Sigmoid colon (tissue), 7 donors: ENCODE results near the gene KCNIP1. TPM values are rescaled to one million over a fixed set of nuclear protein-coding genes. Genes with fewer than 3 reads are reported as not detected.
A peak's percentile ranks its signal among the peaks of the same experiment; 100 is the strongest.

Experiments
- DNase-seq: peaks from one replicate; pipeline ENCODE4 v3.0.0-alpha.2; 2019
- H3K27ac ChIP-seq, 4 donors: fragments of 200-600 bp; sonication (generic); one replicate each; pipeline ENCODE4 v1.5.1; 2016 to 2019; ENCODE audit warnings: mild to moderate bottlenecking in 1 of 4
- H3K27me3 ChIP-seq, 3 donors: fragments of 200-600 bp; sonication (generic); one replicate each; pipeline ENCODE4 v1.5.1; 2019; ENCODE audit warnings: mild to moderate bottlenecking in 1 of 3
- H3K36me3 ChIP-seq, 4 donors: fragments of 200-600 bp; sonication (generic); one replicate each; pipeline ENCODE4 v1.5.1; 2016 to 2019
- H3K4me1 ChIP-seq, 4 donors: fragments of 200-600 bp; sonication (generic); one replicate each; pipeline ENCODE4 v1.5.1; 2017 to 2019
- H3K4me3 ChIP-seq, 4 donors: fragments of 200-600 bp; sonication (generic); one replicate each; pipeline ENCODE4 v1.5.1; 2017 to 2019; ENCODE audit warnings: mild to moderate bottlenecking in 2 of 4, moderate library complexity in 1 of 4
- H3K9me3 ChIP-seq, 4 donors: fragments of 200-600 bp in 3 of 4; sonication (generic) in 3 of 4; one replicate each; pipeline versions ENCODE4 v1.5.1 to v1.6.1; 2013 to 2019
- CTCF ChIP-seq, 4 experiments: fragments of 450-650 bp in 3 of 4; fragments of 200-600 bp in 1 of 4; IDR thresholded peaks; one replicate each; pipeline ENCODE4 v1.5.1; 2016 to 2019; ENCODE audit warnings: antibody characterized with exemption in 4 of 4, mild to moderate bottlenecking in 3 of 4, moderate library complexity in 2 of 4
- EP300 ChIP-seq, 4 donors: sonication (generic); formaldehyde crosslinking; IDR thresholded peaks; one replicate each; pipeline ENCODE4 v1.6.1; 2017; ENCODE audit warnings: antibody characterized with exemption in 4 of 4
- POLR2A ChIP-seq, 2 donors: fragments of 450-650 bp; IDR thresholded peaks; one replicate each; pipeline ENCODE4 v1.6.1; 2016; ENCODE audit warnings: antibody characterized with exemption in 2 of 2, mild to moderate bottlenecking in 2 of 2, moderate library complexity in 2 of 2
- POLR2AphosphoS5 ChIP-seq, 4 donors: sonication (generic); formaldehyde crosslinking; IDR thresholded peaks; one replicate each; pipeline ENCODE4 v1.6.1; 2017; ENCODE audit warnings: antibody characterized with exemption in 4 of 4
- WGBS, 2 donors: extraction: QIAGEN DNeasy Blood & Tissue Kit; methylation state at CpG; one replicate each; pipeline ENCODE4 v1.1.7; 2013; 5-methylcytosine and 5-hydroxymethylcytosine counted together
- intact Hi-C: fragments of 100-400 bp; cut with DNase I; formaldehyde crosslinking; loops from one replicate; pipeline ENCODE4 v1.15.1; 2023
- polyA plus RNA-seq, 3 donors: library from polyadenylated mRNA; stranded (reverse); fragments of 200-250 nt; gene quantifications; one replicate each; pipeline ENCODE4 v1.2.3, GENCODE V29; 2013
- total RNA-seq, 4 donors: library from RNA; depleted of rRNA; stranded (reverse); fragments of >200 nt; gene quantifications; one replicate each; pipeline ENCODE4 v1.1.0, GENCODE V29; 2016
- donor health status: healthy with polysubstance abuse.
- donor health status: Bipolar disorder and iron deficiency.
- donor health status: healthy.

The KCNIP1 gene
- total and polyA plus RNA-seq, 7 donors, result 0.28 to 2.8 (median 1.1) TPM; not detected in 2

GRCh38 chr5:170541146-170541769 lies 37.4 kb downstream of the KCNIP1 start:
- 89% methylated on average over 1 of the region's 1 CpG for whole genome bisulfite sequencing, 2 donors
- Histone ChIP-seq H3K27me3 (peaks cover 0 to 3% (median 0%) of the 10 kb centered on the region in 3 donors), H3K9me3 (peaks cover 0 to 4% (median 0%) of the 10 kb centered on the region in 4 donors), H3K27ac (no peak overlapping the region), H3K4me3 (no peak overlapping the region), H3K36me3 (no peaks in the 10 kb centered on the region), H3K4me1 (no peaks in the 10 kb centered on the region)
- intact Hi-C loops, result no loop called here
- DNase-seq, result peak; percentile 10
- no peak for TF ChIP-seq POLR2A (IDR thresholded peaks at IDR 0.05)
- TF ChIP-seq EP300 (IDR thresholded peaks at IDR 0.05), result no peak
- TF ChIP-seq CTCF (IDR thresholded peaks at IDR 0.05), result no peak
- no peak for TF ChIP-seq POLR2AphosphoS5 (IDR thresholded peaks at IDR 0.05)

- no peak overlapping the region for H3K4me3 ChIP-seq
- H3K9me3 ChIP-seq, result peaks cover 0 to 4% (median 0%) of the 10 kb centered on the region in 4 donors
- H3K27ac ChIP-seq, result no peak overlapping the region
- no peaks in the 10 kb centered on the region for H3K27me3 ChIP-seq
- 75 to 82% methylated on average over 8 of the region's 8 CpGs for WGBS, 2 donors
- no peak for TF ChIP-seq POLR2A (IDR thresholded peaks at IDR 0.05)
- TF ChIP-seq EP300 (IDR thresholded peaks at IDR 0.05), result no peak
- TF ChIP-seq CTCF (IDR thresholded peaks at IDR 0.05), result no peak
- TF ChIP-seq POLR2AphosphoS5 (IDR thresholded peaks at IDR 0.05), result no peak
- no peaks in the 10 kb centered on the region for H3K4me1 ChIP-seq
- intact Hi-C loops, result no loop called here
- DNase-seq, result peak; percentile 22
- no peaks in the 10 kb centered on the region for H3K36me3 ChIP-seq
Measured at GRCh38 chr5:170542691-170543293, 39.0 kb downstream of the KCNIP1 start.

- H3K27me3 ChIP-seq, result no peaks in the 10 kb centered on the region
- intact Hi-C loops, result no loop called here
- 93 to 96% methylated on average over 2 of the region's 2 CpGs for WGBS, 2 donors
- no peak overlapping the region for H3K4me3 ChIP-seq
- DNase-seq, result no peak
- no peak overlapping the region for H3K27ac ChIP-seq
- TF ChIP-seq EP300 (IDR thresholded peaks at IDR 0.05) (no peak), CTCF (IDR thresholded peaks at IDR 0.05) (no peak), POLR2A (IDR thresholded peaks at IDR 0.05) (no peak), POLR2AphosphoS5 (IDR thresholded peaks at IDR 0.05) (no peak)
- H3K4me1 ChIP-seq, result no peaks in the 10 kb centered on the region
- H3K36me3 ChIP-seq, result no peaks in the 10 kb centered on the region
- peaks cover 0 to 4% (median 0%) of the 10 kb centered on the region in 4 donors for H3K9me3 ChIP-seq
Measured at GRCh38 chr5:170545313-170545712, 41.5 kb downstream of the KCNIP1 start.

GRCh38 chr5:170545811-170546210 lies 42.0 kb downstream of the KCNIP1 start:
- H3K4me3 ChIP-seq, result no peak overlapping the region
- H3K27me3 ChIP-seq, result no peaks in the 10 kb centered on the region
- WGBS, 2 donors, result 32 to 59% methylated on average over 1 of the region's 1 CpG
- DNase-seq, result no peak
- TF ChIP-seq POLR2AphosphoS5 (IDR thresholded peaks at IDR 0.05) (no peak), CTCF (IDR thresholded peaks at IDR 0.05) (no peak), POLR2A (IDR thresholded peaks at IDR 0.05) (no peak)
- H3K36me3 ChIP-seq, result no peaks in the 10 kb centered on the region
- H3K27ac ChIP-seq, result no peak overlapping the region
- H3K9me3 ChIP-seq, result peaks cover 0 to 4% (median 0%) of the 10 kb centered on the region in 4 donors
- no peaks in the 10 kb centered on the region for H3K4me1 ChIP-seq
- intact Hi-C loops, result no loop called here
